ENCODE data around the gene MCOLN2.
"Not testable (repeated sequence)": the region's sequence is repeated elsewhere in the genome, so short reads cannot be mapped to it uniquely, and the experiment has no call there.

MCOLN2 gene

GRCh38 chr1:84995484-84996334 lies 1.2 kb downstream of the MCOLN2 start:
- TF ChIP-seq REST (IDR thresholded peaks at IDR 0.05; ENCODE audit: insufficient replicate concordance, low read depth): no peak
- no peak for TF ChIP-seq SPI1 (IDR thresholded peaks at IDR 0.05; ENCODE audit: borderline replicate concordance, low read depth)
- TF ChIP-seq POLR2AphosphoS5 (IDR thresholded peaks at IDR 0.05; ENCODE audit: low read depth): no peak
- no peak for TF ChIP-seq GABPA (IDR thresholded peaks at IDR 0.05; ENCODE audit: low read depth)
- TF ChIP-seq CTCF (IDR thresholded peaks at IDR 0.05; ENCODE audit: insufficient read depth, low read length): no peak
- no peak overlapping the region for H3K4me3 ChIP-seq (replicated peaks; ENCODE audit: insufficient read depth, low read length)
- H3K27ac ChIP-seq (replicated peaks): no peak overlapping the region
- H3K27me3 ChIP-seq (ENCODE audit: insufficient read depth, poor library complexity, severe bottlenecking): peaks cover 29% of the 10 kb centered on the region
- no peak for DNase-seq (ENCODE audit: low read depth in 1 of 2, low spot score in 1 of 2)

- H3K27me3 ChIP-seq (ENCODE audit: insufficient read depth, poor library complexity, severe bottlenecking): peaks cover 5% of the 10 kb centered on the region
- peak in 1 of 2 experiments; percentile 12 for DNase-seq (ENCODE audit: low read depth in 1 of 2, low spot score in 1 of 2)
- no peak overlapping the region for H3K4me3 ChIP-seq (replicated peaks; ENCODE audit: insufficient read depth, low read length)
- H3K27ac ChIP-seq (replicated peaks): no peak overlapping the region
- TF ChIP-seq POLR2AphosphoS5 (IDR thresholded peaks at IDR 0.05; ENCODE audit: low read depth) (no peak), CTCF (IDR thresholded peaks at IDR 0.05; ENCODE audit: insufficient read depth, low read length) (no peak), GABPA (IDR thresholded peaks at IDR 0.05; ENCODE audit: low read depth) (no peak), SPI1 (IDR thresholded peaks at IDR 0.05; ENCODE audit: borderline replicate concordance, low read depth) (no peak), REST (IDR thresholded peaks at IDR 0.05; ENCODE audit: insufficient replicate concordance, low read depth) (no peak)
Observed at GRCh38 chr1:84991097-84991920, 5.6 kb downstream of the MCOLN2 start.

- H3K4me3 ChIP-seq (replicated peaks; ENCODE audit: insufficient read depth, low read length): no peak overlapping the region
- DNase-seq (ENCODE audit: low read depth in 1 of 2, low spot score in 1 of 2): no peak
- TF ChIP-seq CTCF (IDR thresholded peaks at IDR 0.05; ENCODE audit: insufficient read depth, low read length): no peak
- TF ChIP-seq REST (IDR thresholded peaks at IDR 0.05; ENCODE audit: insufficient replicate concordance, low read depth): no peak
- TF ChIP-seq GABPA (IDR thresholded peaks at IDR 0.05; ENCODE audit: low read depth): no peak
- no peak for TF ChIP-seq POLR2AphosphoS5 (IDR thresholded peaks at IDR 0.05; ENCODE audit: low read depth)
- TF ChIP-seq SPI1 (IDR thresholded peaks at IDR 0.05; ENCODE audit: borderline replicate concordance, low read depth): no peak
- H3K27ac ChIP-seq (replicated peaks): no peak overlapping the region
- no peaks in the 10 kb centered on the region for H3K27me3 ChIP-seq (ENCODE audit: insufficient read depth, poor library complexity, severe bottlenecking)
Observed at GRCh38 chr1:84988588-84988987, 8.3 kb downstream of the MCOLN2 start.

- H3K27ac ChIP-seq (replicated peaks); DNase-seq (ENCODE audit: low read depth in 1 of 2, low spot score in 1 of 2); H3K4me3 ChIP-seq (replicated peaks; ENCODE audit: insufficient read depth, low read length); H3K27me3 ChIP-seq (ENCODE audit: insufficient read depth, poor library complexity, severe bottlenecking): not testable (repeated sequence)
Observed at GRCh38 chr1:84986561-84986960, 10.4 kb downstream of the MCOLN2 start.
